ENCODE results near the gene AUTS2.

DNA sequence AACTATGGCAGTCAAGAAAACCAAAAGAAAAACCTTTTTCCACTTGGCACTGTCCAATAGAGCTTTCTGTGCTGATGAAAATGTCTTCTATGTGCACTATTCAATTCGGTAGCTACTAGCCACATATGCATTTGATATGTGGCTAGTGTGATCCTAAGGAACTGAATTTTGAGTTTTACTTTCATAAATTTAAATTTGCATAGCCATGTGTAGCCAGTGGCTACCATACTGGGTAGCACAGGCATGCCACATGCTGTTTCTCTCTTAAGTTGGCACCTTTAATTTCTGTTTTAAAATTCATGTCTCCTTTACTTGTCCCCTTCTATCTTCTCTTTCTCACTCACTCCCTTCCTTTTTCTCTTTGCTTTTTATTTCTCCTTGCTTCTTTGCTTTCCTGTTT, 455.7 kb downstream of the AUTS2 start:
- TF ChIP-seq POLR2A (IDR thresholded peaks at IDR 0.05; ENCODE audit: low read depth, low read length) (no peak), POLR2AphosphoS5 (IDR thresholded peaks at IDR 0.05; ENCODE audit: low read depth, low read length) (no peak)
